GM12874 (cell line): Measurements from ENCODE around the gene ASB5.

Source experiments
- CTCF ChIP-seq: IDR thresholded peaks from 2 replicates; pipeline ENCODE4 v1.5.1; 2011; ENCODE audit warnings: low read depth, mild to moderate bottlenecking, control low read depth, low read length, moderate library complexity; ENCODE audit not compliant: insufficient read depth

Gene ASB5

DNA sequence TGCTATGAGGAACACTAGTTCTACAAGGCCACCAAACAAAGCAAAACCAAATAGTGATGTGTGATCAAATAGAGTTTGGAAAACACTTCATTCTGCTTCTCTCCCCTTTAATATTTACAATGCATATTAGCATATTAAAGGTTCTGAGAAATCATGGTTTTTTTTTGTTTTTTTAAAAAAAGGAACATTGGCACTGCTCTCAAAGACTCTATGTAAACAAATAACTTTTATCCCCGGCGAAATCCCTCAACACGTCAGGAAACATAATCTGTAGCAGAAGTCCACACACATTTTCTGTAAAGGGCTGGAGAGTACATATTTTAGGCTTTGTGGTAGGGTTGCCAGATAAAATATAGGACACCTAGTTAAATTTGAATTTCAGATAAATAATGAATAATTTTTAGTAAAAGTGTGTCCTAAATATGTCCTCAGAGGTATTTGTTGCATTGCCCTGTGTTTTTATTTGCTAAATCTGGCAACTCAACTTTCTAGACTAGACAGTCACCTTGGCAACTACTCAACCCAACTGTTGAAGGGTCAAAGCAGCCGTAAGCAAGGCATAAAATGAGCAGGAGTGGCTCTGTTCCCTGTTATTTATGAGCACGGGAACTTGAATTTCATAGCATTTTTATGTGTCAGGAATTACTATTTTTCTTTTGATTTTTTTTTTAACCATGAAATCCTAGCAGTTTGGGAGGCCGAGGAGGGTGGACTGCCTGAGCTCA, 82.2 kb downstream of the ASB5 start:
- TF ChIP-seq CTCF = no peak

- TF ChIP-seq CTCF = no peak
Observed at GRCh38 chr4:176186067-176186466, 83.0 kb downstream of the ASB5 start.

- TF ChIP-seq CTCF = no peak
Observed at GRCh38 chr4:176185051-176185450, 84.0 kb downstream of the ASB5 start.
